ENCODE measurements around the gene C10orf120. TPM values are rescaled to one million over a fixed set of nuclear protein-coding genes. Genes with fewer than 3 reads are reported as not detected.
A peak's percentile ranks its signal among the peaks of the same experiment; 100 is the strongest.

C10orf120 gene
- total RNA-seq, 1 donor from 2014 or later = not detected

GRCh38 chr10:122706947-122707346 lies 7.3 kb upstream of the C10orf120 start:
- Mint-ChIP-seq H3K36me3 (ENCODE audit: unreplicated experiment) (no peaks in the 10 kb centered on the region), H3K27ac (ENCODE audit: unreplicated experiment) (no peak overlapping the region), H3K9me3 (ENCODE audit: unreplicated experiment) (no peaks in the 10 kb centered on the region)

GRCh38 chr10:122706467-122706866 lies 6.8 kb upstream of the C10orf120 start:
- no peak for DNase-seq
- H3K36me3 Mint-ChIP-seq (ENCODE audit: unreplicated experiment) = no peaks in the 10 kb centered on the region
- no peak for TF ChIP-seq CTCF (IDR thresholded peaks at IDR 0.05; ENCODE audit: partially characterized antibody, unreplicated experiment)

More at GRCh38 chr10:122706947-122707346, 7.3 kb upstream of the C10orf120 start:
- no peak for TF ChIP-seq CTCF (IDR thresholded peaks at IDR 0.05; ENCODE audit: partially characterized antibody, unreplicated experiment)
- peaks cover 3% of the 10 kb centered on the region for H3K27me3 Mint-ChIP-seq (ENCODE audit: unreplicated experiment)
- H3K4me3 Mint-ChIP-seq (ENCODE audit: unreplicated experiment) = no peak overlapping the region
- no peak for DNase-seq
- no peaks in the 10 kb centered on the region for H3K4me1 Mint-ChIP-seq (ENCODE audit: low read depth, unreplicated experiment)

GRCh38 chr10:122703483-122704448 lies 4.1 kb upstream of the C10orf120 start:
- peaks cover 3% of the 10 kb centered on the region for H3K27me3 Mint-ChIP-seq (ENCODE audit: unreplicated experiment)
- TF ChIP-seq CTCF (IDR thresholded peaks at IDR 0.05; ENCODE audit: partially characterized antibody, unreplicated experiment) = peak; percentile 76
- H3K4me1 Mint-ChIP-seq (ENCODE audit: low read depth, unreplicated experiment) = no peaks in the 10 kb centered on the region
- H3K9me3 Mint-ChIP-seq (ENCODE audit: unreplicated experiment) = no peaks in the 10 kb centered on the region
- peak; percentile 85 for DNase-seq
- H3K36me3 Mint-ChIP-seq (ENCODE audit: unreplicated experiment) = no peaks in the 10 kb centered on the region
- no peak overlapping the region for H3K4me3 Mint-ChIP-seq (ENCODE audit: unreplicated experiment)
- H3K27ac Mint-ChIP-seq (ENCODE audit: unreplicated experiment) = no peak overlapping the region

More at GRCh38 chr10:122706467-122706866, 6.8 kb upstream of the C10orf120 start:
- no peak overlapping the region for H3K4me3 Mint-ChIP-seq (ENCODE audit: unreplicated experiment)
- H3K27me3 Mint-ChIP-seq (ENCODE audit: unreplicated experiment) = peaks cover 3% of the 10 kb centered on the region
- H3K9me3 Mint-ChIP-seq (ENCODE audit: unreplicated experiment) = no peaks in the 10 kb centered on the region
- H3K27ac Mint-ChIP-seq (ENCODE audit: unreplicated experiment) = no peak overlapping the region
- no peaks in the 10 kb centered on the region for H3K4me1 Mint-ChIP-seq (ENCODE audit: low read depth, unreplicated experiment)

- Mint-ChIP-seq H3K4me3 (ENCODE audit: unreplicated experiment) (no peak overlapping the region), H3K36me3 (ENCODE audit: unreplicated experiment) (no peaks in the 10 kb centered on the region), H3K27me3 (ENCODE audit: unreplicated experiment) (peaks cover 3% of the 10 kb centered on the region), H3K27ac (ENCODE audit: unreplicated experiment) (no peak overlapping the region), H3K4me1 (ENCODE audit: low read depth, unreplicated experiment) (no peaks in the 10 kb centered on the region), H3K9me3 (ENCODE audit: unreplicated experiment) (no peaks in the 10 kb centered on the region)
- no peak for TF ChIP-seq CTCF (IDR thresholded peaks at IDR 0.05; ENCODE audit: partially characterized antibody, unreplicated experiment)
- DNase-seq = no peak
Measured at GRCh38 chr10:122702275-122702674, 2.6 kb upstream of the C10orf120 start.

- H3K9me3 Mint-ChIP-seq (ENCODE audit: unreplicated experiment) = no peaks in the 10 kb centered on the region
- DNase-seq = no peak
- H3K27ac Mint-ChIP-seq (ENCODE audit: unreplicated experiment) = no peak overlapping the region
- TF ChIP-seq CTCF (IDR thresholded peaks at IDR 0.05; ENCODE audit: partially characterized antibody, unreplicated experiment) = no peak
- H3K36me3 Mint-ChIP-seq (ENCODE audit: unreplicated experiment) = no peaks in the 10 kb centered on the region
- H3K4me3 Mint-ChIP-seq (ENCODE audit: unreplicated experiment) = no peak overlapping the region
- H3K4me1 Mint-ChIP-seq (ENCODE audit: low read depth, unreplicated experiment) = no peaks in the 10 kb centered on the region
- peaks cover 3% of the 10 kb centered on the region for H3K27me3 Mint-ChIP-seq (ENCODE audit: unreplicated experiment)
Measured at GRCh38 chr10:122701652-122702051, 2.0 kb upstream of the C10orf120 start.
